HG03175 (cell line): Measurements from ENCODE around the gene NSRP1.
"Not testable (repeated sequence)": the region's sequence is repeated elsewhere in the genome, so short reads cannot be mapped to it uniquely, and the experiment has no call there.

Source experiments
- ATAC-seq: cut with Tn5 transposase; IDR thresholded peaks from one replicate; pipeline ENCODE4 v1.9.1; 2021; ENCODE audit warnings: mild to moderate bottlenecking, moderate library complexity; ENCODE audit not compliant: unreplicated experiment

NSRP1 gene

DNA sequence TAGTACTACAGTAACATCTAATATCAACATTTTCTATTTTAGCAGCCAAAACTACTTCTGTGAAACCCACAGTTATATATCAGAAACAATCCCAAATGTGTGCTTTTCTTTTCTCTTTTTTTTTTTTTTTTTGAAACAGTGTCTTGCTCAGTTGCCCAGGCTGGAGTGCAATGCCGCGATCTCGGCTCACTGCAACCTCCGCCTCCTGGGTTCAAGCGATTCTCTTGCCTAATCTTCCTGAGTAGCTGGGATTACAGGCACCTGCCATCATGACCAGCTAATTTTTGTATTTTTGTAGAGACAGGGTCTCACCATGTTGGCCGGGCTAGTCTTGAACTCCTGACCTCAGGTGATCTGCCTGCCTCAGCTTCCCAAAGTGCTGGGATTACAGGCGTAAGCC is 2.0 kb downstream of the NSRP1 start:
- ATAC-seq: not testable (repeated sequence)

DNA sequence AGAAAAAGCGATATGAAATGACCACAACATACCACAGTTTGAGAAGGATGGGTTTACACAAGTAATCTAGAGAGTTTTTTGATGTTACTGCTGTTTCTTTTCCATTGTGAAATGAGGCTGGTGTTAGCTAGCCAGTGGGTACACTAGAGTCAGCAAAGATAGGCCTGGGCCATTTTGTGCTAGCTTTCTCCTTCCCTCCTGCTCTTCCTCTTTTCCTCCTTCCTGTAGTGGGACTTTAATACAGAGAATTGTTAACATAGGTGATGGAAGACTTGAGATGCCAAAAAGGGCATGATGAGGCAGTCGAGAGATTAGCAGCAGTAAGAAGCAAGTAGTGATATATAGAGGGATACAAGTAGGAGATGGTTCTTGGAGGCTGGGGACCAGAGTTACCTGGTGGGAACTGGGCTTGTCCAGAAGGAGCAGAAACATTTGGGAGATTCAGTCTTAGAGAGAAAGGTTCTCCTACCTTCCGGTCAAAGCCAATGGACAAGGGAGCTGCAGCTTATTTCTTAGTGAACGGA is 7.7 kb downstream of the NSRP1 start:
- ATAC-seq: no peak

DNA sequence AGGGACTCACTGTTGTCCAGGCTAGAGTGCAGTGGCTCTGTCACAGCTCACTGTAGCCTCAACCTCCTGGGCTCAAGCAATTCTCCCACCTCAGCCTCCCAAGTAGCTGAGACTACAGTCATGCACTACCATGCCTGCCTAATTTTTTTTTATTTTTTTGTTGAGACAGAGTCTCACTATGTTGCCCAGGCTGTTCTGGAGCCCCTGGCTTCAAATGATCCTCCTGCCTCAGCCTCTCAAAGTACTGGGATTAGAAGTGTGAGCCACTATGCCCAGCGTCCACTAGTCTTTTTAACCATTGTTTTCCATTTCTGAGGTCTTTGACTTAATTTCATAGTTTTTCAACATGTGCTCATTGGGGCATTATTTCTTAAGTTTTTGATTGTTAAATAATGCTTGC is 13.5 kb downstream of the NSRP1 start:
- ATAC-seq: no peak

DNA sequence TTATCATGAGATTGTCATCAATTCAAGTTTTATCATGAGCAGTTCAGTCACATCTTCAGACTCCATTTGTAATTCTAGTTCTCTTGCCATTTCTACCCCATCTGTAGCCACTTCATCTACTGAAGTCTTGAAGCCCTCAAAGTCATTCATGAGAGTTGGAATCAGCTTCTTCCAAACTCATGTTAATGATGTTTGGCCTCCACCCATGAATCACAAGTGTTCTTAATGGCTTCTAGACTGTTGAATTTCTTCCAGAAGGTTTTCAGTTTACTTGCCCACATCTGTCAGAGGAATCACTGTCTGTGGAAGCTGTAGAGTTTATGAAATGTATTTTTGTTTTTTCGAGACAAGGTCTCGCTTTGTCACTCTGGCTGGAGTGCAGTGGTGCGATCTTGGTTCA is 16.0 kb downstream of the NSRP1 start:
- no peak for ATAC-seq

DNA sequence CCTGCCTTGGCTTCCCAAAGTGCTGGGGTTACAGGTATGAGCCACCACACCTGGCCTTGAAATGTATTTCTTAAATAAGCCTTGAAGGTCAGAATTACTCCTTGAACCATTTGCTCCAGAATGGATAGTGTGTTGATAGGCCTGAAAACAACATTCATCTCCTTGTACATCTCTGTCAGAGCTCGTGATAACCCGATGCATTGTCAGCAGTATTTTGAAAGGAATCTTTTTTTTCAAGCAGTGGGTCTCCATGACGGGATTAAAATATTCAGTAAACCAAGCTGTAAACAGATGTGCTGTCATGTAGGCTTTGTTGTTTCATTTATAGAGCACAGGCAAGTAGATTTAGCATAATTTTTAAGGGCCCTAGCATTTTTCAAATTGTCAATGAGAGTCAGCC is 16.6 kb downstream of the NSRP1 start:
- no peak for ATAC-seq

DNA sequence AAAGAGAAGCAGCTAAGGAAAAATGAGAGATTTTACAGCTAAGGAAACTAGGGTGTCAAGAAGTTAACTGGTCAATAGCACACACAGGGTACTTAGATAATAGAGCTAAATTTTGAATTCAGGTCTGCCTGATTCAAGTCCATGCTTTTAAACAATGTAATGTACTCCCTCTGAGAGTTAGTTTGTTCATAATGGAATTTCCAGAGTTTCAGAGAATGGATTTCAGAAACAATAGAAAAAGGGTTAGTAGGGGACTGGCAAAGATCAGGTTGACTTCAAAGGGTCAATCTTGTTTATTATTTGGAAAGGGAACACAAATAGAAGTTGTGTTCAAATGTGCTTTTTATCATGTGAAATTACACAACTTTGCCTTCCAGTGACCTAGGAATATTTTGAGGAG is 17.9 kb downstream of the NSRP1 start:
- no peak for ATAC-seq

DNA sequence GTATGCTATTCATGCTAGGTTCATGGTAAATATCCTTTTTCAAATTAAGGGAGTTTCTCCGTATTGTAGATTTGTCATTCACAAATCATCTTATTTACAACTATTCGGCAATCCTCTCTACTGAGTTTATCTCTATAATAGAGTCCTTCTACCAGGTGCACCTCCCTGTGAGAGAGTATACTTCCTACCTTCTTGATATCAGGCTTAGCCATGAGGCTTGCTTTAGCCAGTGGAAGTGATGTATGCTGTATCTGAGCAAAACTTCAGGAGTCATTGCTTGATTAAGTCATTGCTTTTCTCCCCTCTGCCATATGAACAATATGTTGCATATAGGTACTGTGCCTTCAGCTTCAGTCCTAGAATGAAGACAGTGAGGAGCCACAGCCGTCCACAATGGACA is 20.5 kb downstream of the NSRP1 start:
- no peak for ATAC-seq

DNA sequence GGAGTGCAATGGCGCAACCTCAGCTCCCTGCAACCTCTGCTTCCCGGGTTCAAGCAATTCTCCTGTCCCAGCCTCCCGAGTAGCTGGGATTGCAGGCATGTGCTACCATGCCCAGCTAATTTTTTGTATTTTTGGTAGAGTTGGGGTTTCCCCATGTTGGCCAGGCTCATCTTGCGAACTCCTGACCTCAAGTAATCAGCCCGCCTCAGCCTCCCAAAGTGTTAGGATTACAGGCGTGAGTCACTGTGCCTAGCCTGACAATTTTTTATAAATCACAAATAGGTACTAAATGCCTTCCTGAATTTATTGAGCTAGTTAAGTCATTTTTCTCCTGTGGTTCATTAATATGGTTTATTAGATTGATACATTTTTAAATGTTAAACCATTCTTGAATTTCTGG is 31.2 kb downstream of the NSRP1 start:
- ATAC-seq: not testable (repeated sequence)

DNA sequence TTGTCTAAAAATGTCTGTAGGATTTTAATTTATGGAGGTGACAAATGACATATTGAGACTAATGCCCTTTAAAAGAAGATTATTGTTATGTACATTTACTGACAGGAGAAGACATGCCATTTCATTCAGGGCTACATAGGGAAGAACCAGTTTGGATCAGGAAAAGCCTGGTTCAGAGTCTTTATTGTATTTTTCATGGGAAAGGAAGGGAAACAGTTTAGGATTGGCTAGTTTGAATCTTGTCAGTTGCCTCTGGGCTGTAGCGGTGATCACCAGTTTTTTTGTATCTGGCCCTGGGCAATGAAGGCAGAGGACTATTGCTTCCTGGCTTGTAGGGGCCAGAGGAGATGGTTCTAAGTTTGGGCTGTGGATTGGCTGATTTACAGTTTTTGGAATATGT is 31.8 kb downstream of the NSRP1 start:
- ATAC-seq: no peak

DNA sequence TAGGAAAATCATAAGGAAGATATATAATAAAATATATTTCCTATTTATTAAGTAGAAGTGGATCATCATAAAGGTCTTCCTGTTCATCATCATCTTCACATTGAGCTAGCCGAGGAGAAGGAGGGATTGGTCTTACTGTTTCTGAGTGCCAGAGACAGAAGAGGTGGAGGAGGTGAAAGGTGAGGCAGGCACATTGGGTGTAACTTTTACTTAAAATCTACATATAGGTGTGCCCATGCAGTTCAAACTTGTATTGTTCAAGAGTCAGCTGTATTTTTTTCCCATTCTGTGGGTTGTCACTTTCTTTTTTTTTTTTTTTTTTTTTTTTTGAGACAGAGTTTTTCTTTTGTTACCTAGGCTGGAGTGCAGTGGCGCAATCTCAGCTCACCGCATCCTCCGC is 34.9 kb downstream of the NSRP1 start:
- ATAC-seq: no peak

DNA sequence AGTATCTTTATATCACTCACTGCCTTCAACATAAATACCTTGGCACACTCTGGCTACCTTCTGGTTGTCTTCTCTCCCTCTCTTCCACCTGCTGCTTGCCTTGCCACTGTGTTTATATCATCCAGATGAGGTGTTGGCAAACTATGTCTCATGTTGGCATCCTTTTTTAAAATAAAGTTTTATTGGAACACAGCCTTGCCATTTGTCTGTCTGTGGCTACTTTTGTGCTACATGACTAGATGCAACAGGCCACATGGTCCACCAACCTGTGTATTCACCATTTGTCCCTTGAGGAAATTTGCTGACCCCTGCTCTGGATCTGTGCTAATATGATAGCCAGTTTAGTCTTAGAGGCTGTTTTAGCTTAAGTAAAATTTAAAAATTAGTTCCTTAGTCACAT is 36.8 kb downstream of the NSRP1 start:
- ATAC-seq: no peak

DNA sequence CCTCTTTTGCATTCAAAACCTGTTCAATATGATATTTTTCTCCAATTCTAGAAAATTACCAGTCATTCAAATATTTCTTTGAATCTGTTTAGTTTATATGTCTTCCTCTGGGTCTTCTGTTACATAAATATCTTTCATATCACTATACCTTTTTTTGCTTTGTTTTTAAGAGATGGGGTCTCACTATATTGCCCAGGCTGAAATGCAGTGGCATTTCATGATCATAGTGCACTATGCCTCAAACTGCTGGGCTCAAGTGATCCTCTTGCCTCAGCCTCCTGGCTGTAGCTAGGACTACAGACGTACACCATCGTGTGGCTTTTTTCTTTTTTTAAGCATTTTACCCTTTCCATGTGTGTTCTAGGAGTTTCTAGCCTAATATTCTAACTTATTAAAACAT is 38.8 kb downstream of the NSRP1 start:
- ATAC-seq: no peak

DNA sequence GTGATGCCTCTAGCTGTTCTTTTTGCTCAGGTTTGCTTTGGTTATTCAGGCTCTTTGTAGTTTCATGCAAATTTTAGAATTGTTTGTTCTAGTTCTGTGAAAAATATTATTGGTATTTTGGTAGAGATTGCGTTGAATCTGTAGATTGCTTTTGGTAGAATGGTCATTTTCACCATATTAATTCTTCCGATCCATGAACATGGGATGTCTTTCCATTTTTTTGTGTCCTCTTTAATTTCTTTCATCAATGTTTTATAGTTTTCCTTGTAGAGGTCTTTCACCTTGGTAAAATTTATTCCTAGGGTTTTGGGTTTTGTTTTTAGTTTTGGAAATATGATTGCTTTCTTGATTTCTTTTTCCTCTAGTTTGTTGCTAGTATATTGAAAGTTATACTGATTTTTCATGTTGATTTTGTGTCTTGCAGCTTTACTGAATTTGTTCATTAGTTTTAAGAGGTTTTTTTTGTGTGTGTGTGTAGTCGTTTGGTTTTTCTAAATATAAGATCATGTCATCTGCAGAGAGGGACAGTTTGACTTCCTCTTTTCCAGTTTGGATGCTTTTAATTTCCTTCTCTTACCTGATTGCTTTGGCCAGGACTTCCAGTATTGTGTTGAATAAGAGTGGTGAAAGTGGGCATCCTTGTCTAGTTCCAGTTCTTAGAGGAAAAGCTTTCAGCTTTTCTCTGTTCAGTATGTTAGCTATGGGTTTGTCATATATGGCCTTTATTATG is 42.4 kb downstream of the NSRP1 start:
- no peak for ATAC-seq

DNA sequence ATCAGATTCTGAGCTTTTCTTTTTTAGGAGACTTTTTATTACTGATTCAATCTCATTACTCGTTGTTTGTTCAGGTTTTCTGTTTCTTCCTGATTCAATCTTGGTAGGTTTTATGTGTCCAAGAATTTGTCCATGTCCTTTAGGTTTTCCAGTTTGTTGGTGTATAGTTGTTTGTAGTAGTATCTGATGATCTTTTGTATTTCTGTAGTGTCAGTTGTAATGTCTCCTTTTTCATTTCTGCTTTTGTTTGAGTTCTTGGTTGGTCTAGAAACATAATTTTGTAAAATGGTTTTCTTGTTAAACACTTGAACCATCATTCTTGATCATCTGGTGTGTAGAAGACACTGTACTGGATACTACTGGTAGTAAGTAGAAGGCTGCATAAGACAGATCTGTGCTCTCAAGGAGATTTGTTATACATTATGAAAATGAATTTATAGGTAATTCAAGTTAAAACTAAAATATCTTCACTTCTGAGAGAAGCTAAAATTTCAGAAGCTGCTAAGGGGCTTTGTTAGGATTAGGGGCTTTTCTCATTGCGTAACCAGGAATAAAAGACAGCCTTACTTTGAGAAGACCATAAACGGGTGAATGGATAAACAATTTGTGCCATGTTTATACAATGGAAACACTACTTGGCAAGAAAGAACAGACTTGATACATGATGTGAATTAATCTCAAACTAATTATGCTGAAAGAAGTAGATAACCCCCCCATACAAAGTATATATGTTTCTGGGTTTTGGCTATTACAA is 44.0 kb downstream of the NSRP1 start:
- ATAC-seq: no peak

DNA sequence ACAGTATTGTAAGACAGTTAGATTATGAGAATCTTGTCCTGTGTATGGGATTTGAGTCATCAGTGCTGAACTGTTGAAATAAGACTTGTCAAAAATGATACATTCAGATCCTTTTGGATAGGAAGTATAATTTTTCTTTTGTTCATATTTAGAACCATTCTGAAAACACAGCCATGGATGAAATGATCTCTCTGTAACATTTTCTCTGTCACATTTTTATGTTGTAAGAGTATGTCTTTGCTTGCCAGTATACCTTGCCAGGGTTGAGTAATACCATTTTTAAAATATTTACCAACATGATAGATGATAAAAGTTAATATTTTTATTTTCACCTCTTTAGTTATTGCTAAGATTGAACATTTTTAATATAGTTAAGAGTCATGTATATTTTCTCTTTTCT is 45.0 kb downstream of the NSRP1 start:
- no peak for ATAC-seq

DNA sequence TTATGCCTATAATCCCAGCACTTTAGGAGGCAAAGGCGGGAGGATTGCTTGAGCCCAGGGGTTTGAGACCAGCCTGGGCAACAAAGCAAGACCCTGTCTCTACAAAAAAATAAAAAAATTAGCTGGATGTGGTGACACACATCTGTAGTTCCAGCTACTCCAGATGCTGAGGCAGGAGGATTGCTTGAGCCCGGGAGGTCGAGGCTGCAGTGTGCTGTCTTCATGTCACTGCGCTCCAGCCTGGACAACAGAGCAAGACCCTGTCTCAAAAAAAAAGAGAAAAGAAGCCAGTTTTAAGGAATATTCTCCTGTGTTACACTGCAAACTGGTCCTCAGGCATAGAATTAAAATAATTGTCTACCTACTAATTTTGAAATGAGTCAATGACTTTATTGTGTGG is 47.9 kb downstream of the NSRP1 start:
- ATAC-seq: no peak

DNA sequence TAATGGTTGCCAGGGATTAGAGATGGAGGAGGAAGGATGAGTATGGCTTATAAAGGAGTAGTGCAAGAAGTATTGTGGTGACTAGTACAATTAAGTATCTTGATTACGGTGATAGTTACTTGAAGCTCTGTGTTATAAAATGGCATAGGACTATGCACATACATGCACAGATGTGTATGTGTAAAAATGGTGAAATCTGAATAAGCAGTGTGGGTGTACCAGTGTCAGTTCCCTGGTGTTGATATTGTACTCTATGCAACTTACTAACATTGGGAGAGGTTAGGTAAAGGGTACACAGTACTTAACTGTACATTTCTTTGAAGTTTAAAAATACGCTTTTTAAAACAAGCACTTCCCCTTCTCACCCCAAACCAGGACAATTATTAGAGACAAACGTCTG is 48.5 kb downstream of the NSRP1 start:
- no peak for ATAC-seq

DNA sequence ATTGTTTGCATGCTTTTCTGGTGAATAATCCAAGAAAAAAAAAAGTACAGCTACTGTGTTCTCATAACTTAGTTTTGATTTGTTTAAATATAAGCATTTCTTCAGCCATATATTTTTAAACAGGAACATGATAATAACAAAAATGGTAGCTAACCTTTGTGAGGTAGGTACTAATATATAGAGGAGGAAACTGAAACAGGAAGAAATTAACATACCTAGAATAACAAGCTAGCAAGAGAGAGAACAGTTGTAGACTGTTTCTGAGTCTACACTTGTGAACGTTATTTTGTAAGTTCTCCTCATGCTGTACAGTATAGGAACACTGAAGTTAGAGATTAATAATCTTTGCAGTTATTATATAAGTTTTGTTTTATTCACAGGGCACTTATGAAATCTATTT is 49.3 kb downstream of the NSRP1 start:
- ATAC-seq: no peak

DNA sequence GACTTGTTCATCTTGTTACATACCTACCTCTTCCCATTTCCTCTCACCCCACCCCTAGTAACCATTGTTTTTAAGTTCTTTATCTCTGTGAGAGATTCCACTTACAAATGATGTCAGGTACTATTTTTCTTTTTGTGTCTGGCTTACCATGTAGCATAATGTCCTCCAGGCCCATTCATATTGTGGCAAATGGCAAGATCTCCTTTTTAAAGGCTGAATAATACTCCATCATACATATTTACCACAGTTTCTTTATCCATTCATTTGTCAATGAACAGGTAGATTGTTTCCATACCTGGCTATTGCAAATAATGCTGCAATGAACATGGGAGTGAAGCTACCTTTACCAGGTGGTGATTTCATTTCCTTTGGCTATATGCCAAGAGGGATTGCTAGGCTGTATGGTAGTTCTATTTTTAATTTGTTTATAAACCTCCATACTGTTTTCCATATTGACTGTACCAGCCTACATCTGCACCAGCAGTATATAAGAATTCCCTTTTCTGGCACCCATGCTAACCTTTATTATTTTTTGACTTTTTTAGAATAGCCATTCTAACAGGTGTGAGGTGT is 53.9 kb downstream of the NSRP1 start:
- no peak for ATAC-seq

DNA sequence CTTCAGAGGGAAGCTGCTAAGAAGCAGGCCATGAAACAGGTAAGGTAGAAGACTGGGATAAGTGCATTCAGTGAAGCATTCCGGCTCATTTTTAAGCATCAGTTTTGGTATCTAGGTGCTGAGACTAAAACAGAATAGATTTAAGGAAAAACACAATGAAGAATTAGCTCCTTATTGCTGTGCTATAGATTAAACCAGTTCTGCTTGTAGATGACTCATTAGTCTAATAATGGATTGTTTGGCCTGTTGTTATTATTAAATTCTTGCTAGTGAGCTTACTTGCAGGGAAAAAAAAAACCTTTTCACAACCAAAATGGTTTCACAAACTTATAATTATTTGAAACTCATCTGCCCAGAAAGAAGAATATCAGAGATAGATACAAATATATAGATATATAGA is 55.9 kb downstream of the NSRP1 start:
- ATAC-seq: no peak

DNA sequence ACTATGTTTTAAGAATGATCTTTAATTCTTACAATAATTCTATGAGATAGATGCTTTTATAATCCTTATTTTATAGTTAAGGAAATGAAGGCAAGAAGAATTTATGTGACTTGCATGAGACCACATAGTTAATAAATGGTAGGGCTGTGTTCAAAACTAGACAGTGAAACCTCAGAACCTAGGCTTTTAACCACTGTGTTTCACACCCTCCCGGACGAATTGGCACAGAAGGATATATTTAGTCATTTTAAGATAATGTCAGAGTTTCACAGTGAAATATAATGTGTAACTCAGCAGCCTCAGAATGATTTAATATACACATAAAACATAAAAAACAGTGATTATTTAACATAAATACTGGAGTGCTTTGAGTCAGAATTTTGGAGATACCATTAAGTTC is 57.0 kb downstream of the NSRP1 start:
- ATAC-seq: peak; percentile 94

DNA sequence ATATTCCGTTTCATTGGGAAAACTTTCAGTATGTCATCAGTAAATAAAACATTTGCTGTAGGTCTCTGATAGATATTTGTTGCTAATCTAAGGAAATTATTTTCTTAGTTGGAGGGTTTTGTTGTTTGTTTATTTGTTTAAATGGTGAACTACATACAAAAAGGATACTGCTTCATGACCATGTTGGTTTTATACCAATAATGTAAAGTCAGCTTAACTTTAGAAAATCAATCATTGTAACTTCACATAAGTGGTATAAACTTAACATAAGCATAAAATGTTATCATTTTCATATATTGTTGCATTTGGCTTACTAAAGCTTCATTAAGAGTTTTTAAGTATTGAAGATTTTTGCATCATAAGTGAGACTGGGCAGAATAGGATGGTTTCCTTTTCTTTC is 57.9 kb downstream of the NSRP1 start:
- ATAC-seq: no peak
